Activated naive CD4-positive, alpha-beta T cell (primary cell): ENCODE measurements around the gene RIMKLB.
"Not testable (repeated sequence)": the region's sequence is repeated elsewhere in the genome, so short reads cannot be mapped to it uniquely, and the experiment has no call there.

ENCODE experiments used
- DNase-seq, 4 experiments: peaks; one replicate each; lab custom pipeline; 2025; lab: John Stamatoyannopoulos, UW

RIMKLB gene

GRCh38 chr12:8692573-8692972 lies 5.2 kb upstream of the RIMKLB start:
- peak in 1 of 4 experiments; percentile 5 for DNase-seq

- DNase-seq: no peak
These were observed 2.7 kb upstream of the RIMKLB start for GRCh38 chr12:8695116-8695515.

GRCh38 chr12:8696442-8697090 lies 1.2 kb upstream of the RIMKLB start:
- no peak for DNase-seq

- no peak for DNase-seq
These were observed 693 bp upstream of the RIMKLB start for GRCh38 chr12:8697120-8697475.

- DNase-seq: peak in 3 of 4 experiments; percentile 10 to 43 (median 38)
These were observed 501 bp downstream of the RIMKLB start for GRCh38 chr12:8698132-8698851.

- DNase-seq: no peak
These were observed 1.1 kb downstream of the RIMKLB start for GRCh38 chr12:8698879-8699278.

- no peak for DNase-seq
These were observed 1.9 kb downstream of the RIMKLB start for GRCh38 chr12:8699714-8700113.

- no peak for DNase-seq
These were observed 3.4 kb downstream of the RIMKLB start for GRCh38 chr12:8701046-8701660.

GRCh38 chr12:8702159-8702558 lies 4.4 kb downstream of the RIMKLB start:
- no peak for DNase-seq

- no peak for DNase-seq
These were observed 11.5 kb downstream of the RIMKLB start for GRCh38 chr12:8709124-8709830.

- no peak for DNase-seq
These were observed 14.8 kb downstream of the RIMKLB start for GRCh38 chr12:8712572-8712971.

- no peak for DNase-seq
These were observed 24.6 kb downstream of the RIMKLB start for GRCh38 chr12:8722286-8722800.

- DNase-seq: no peak
These were observed 37.1 kb downstream of the RIMKLB start for GRCh38 chr12:8734873-8735381.

- DNase-seq: no peak
These were observed 44.7 kb downstream of the RIMKLB start for GRCh38 chr12:8742501-8742900.

- not testable (repeated sequence) for DNase-seq
These were observed 45.3 kb downstream of the RIMKLB start for GRCh38 chr12:8743121-8743520.

- DNase-seq: not testable (repeated sequence)
These were observed 47.8 kb downstream of the RIMKLB start for GRCh38 chr12:8745631-8746030.

GRCh38 chr12:8746046-8746445 lies 48.3 kb downstream of the RIMKLB start:
- DNase-seq: no peak

GRCh38 chr12:8760076-8760475 lies 62.3 kb downstream of the RIMKLB start:
- not testable (repeated sequence) for DNase-seq

- not testable (repeated sequence) for DNase-seq
These were observed 64.9 kb downstream of the RIMKLB start for GRCh38 chr12:8762701-8763100.

- DNase-seq: not testable (repeated sequence)
These were observed 68.3 kb downstream of the RIMKLB start for GRCh38 chr12:8766121-8766520.

- DNase-seq: no peak
These were observed 72.7 kb downstream of the RIMKLB start for GRCh38 chr12:8770499-8770898.

- DNase-seq: no peak
These were observed 73.3 kb downstream of the RIMKLB start for GRCh38 chr12:8771072-8771471.
